ENCODE measurements around the gene ST3GAL2.
"Not testable (repeated sequence)": the region's sequence is repeated elsewhere in the genome, so short reads cannot be mapped to it uniquely, and the experiment has no call there.

ST3GAL2 gene

DNA sequence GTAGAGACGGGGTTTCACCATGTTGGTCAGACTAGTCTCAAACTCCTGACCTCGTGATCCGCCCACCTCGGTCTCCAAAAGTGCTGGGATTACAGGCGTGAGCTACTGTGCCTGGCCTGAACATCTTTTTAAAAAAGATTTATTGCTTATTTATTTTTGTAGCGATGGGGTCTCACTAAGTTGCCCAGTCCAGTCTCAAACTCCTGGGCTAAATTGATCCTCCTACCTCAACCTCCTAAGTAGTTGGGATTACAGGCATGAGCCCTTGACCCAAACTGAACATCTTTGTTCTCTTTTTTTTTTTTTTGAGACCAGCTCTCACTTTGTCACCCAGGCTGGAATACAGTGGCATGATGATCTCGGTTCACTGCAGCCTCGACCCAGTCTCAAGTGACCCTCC lies 64.7 kb downstream of the ST3GAL2 start:
- ChIA-PET POLR2A (no interaction called here), CTCF (no interaction called here)
- no peak for DNase-seq (ENCODE audit: extremely low spot score)
- TF ChIP-seq FOXK2 (IDR thresholded peaks at IDR 0.05), result no peak
- no peak for TF ChIP-seq LEF1 (IDR thresholded peaks at IDR 0.05; ENCODE audit: borderline replicate concordance)
- TF ChIP-seq HDGF (IDR thresholded peaks at IDR 0.05; ENCODE audit: borderline replicate concordance), result no peak
- no peak for TF ChIP-seq ARNT (IDR thresholded peaks at IDR 0.05)
- no peak for TF ChIP-seq CTBP1 (IDR thresholded peaks at IDR 0.05; ENCODE audit: borderline replicate concordance)
- no peak for TF ChIP-seq FOXA1 (IDR thresholded peaks at IDR 0.05)
- no peak for TF ChIP-seq SP1 (IDR thresholded peaks at IDR 0.05)
- TF ChIP-seq ZNF384 (IDR thresholded peaks at IDR 0.05), result no peak
- TF ChIP-seq ELF4 (IDR thresholded peaks at IDR 0.05), result no peak
- TF ChIP-seq L3MBTL2 (conservative IDR thresholded peaks at IDR 0.05), result no peak
- no peak for TF ChIP-seq SUZ12 (IDR thresholded peaks at IDR 0.05)
- TF ChIP-seq FOXM1 (IDR thresholded peaks at IDR 0.05; ENCODE audit: borderline replicate concordance), result no peak
- TF ChIP-seq NFRKB (IDR thresholded peaks at IDR 0.05), result no peak
- TF ChIP-seq TARDBP (IDR thresholded peaks at IDR 0.05), result no peak

DNA sequence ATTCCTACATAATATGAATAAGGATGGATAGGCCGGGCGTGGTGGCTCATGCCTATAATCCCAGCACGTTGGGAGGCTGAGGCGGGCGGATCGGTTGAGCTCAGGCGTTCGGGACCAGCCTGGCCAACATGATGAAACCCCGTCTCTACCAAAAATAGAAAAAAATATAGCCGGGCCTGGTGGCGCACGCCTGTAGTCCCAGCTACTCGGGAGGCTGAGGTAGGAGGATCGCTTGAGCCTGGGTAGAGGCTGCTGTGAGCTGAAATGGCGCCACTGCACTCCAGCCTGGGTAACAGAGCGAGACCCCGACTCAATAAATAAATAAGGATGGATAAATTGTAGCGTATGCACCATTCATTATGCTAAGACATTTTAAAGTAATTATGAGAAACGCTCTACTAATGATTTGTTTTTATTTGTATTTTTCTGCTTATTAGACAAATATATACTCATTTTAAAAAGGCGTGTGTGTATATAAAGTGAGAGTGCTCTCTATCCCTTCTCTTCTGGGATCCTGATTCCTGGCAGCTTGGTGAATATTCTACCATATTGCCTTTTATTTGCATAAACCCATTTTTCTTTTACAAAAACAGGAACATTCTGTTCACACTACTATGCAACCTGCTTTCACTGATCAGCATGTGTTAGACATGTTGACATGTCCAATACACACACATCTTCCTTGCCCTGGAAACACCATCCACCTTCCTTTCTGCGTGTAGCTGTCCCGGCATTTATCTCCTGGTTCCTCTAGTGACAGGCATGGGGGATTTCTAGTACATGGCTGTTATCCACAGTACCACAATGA lies 65.8 kb downstream of the ST3GAL2 start:
- POLR2A ChIA-PET, result no interaction called here
- CTCF ChIA-PET, result interaction anchor here (0.7 kb wide), 1 partner anchor 14 kb away, joined by 3 read pairs; no protein-coding TSS in a partner anchor
- no peak for TF ChIP-seq ZNF384 (IDR thresholded peaks at IDR 0.05)
- DNase-seq (ENCODE audit: extremely low spot score), result no peak

DNA sequence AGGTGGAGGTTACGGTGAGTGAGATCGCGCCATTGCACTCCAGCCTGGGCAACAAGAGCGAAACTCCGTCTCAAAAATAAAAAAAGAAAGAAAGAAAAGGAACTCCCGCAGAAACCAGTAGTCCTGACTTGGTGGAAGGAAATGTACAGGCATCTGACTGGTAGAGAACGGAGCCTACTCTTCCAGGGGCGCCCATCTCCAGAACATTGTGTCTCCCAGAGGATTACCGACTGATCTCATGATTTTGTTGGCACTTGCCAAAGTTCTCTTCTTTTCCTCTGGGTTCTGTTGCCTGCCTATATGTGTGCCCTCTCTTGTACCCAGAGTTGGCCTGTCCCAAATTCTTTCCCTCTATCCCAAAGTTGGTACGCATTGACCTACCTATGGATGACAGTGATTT lies 68.0 kb downstream of the ST3GAL2 start:
- POLR2A ChIA-PET, result no interaction called here
- CTCF ChIA-PET, result no interaction called here
- no peak for DNase-seq (ENCODE audit: extremely low spot score)
- TF ChIP-seq SUZ12 (IDR thresholded peaks at IDR 0.05) (no peak), FOXM1 (IDR thresholded peaks at IDR 0.05; ENCODE audit: borderline replicate concordance) (no peak), ARNT (IDR thresholded peaks at IDR 0.05) (no peak), NFRKB (IDR thresholded peaks at IDR 0.05) (no peak), L3MBTL2 (conservative IDR thresholded peaks at IDR 0.05) (no peak), FOXK2 (IDR thresholded peaks at IDR 0.05) (no peak), TARDBP (IDR thresholded peaks at IDR 0.05) (no peak), ELF4 (IDR thresholded peaks at IDR 0.05) (no peak), CTBP1 (IDR thresholded peaks at IDR 0.05; ENCODE audit: borderline replicate concordance) (no peak), HDGF (IDR thresholded peaks at IDR 0.05; ENCODE audit: borderline replicate concordance) (no peak), FOXA1 (IDR thresholded peaks at IDR 0.05) (no peak), LEF1 (IDR thresholded peaks at IDR 0.05; ENCODE audit: borderline replicate concordance) (no peak), ZNF384 (IDR thresholded peaks at IDR 0.05) (no peak), BHLHE40 (IDR thresholded peaks at IDR 0.05; ENCODE audit: borderline replicate concordance) (no peak)
- TF ChIP-seq, protein P1, sequence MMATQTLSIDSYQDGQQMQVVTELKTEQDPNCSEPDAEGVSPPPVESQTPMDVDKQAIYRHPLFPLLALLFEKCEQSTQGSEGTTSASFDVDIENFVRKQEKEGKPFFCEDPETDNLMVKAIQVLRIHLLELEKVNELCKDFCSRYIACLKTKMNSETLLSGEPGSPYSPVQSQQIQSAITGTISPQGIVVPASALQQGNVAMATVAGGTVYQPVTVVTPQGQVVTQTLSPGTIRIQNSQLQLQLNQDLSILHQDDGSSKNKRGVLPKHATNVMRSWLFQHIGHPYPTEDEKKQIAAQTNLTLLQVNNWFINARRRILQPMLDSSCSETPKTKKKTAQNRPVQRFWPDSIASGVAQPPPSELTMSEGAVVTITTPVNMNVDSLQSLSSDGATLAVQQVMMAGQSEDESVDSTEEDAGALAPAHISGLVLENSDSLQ (IDR thresholded peaks at IDR 0.05), result no peak

DNA sequence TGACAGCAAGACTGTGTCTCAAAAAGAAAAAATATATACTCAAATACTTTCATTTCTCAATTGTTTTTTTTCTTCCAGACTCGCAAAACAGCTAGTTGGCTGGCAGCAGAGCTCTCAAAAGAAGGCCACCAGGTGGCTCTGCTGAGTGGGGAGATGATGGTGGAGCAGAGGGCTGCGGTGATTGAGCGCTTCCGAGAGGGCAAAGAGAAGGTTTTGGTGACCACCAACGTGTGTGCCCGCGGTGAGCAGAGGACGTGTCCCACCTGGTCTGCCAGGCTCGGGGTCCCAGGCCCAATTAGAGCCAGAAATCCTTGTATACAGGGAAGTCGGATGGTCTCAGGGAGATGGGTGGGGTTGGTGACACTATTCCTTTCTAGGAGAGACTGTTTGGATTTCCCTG lies 68.8 kb downstream of the ST3GAL2 start:
- CTCF ChIA-PET, result interaction anchor here (0.6 kb wide), 1 partner anchor 125 kb away, joined by 6 read pairs; no protein-coding TSS in a partner anchor
- POLR2A ChIA-PET; DNase-seq (ENCODE audit: extremely low spot score): not testable (repeated sequence)

DNA sequence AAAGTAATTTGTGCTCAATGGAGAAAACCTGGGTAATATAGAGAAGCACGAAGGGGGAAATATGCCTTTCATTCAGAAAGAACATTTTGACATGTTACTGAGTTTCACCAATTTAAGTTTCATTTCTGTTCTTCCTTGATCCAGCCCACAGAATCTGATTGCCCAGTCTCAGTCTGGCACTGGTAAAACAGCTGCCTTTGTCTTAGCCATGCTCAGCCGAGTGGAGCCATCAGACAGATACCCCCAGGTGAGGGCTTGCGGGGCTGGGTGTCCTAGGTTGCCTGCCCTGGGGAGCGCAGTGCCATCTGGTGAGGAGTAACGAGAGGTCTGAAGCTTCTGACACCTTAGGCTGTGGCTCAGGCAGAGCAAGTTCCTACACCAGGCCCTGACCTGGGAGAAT lies 74.5 kb downstream of the ST3GAL2 start:
- ChIA-PET POLR2A (interaction anchor here (1.1 kb wide), 1 partner anchor 17 kb away, joined by 4 read pairs; the partner anchor contains the start of gene DDX19A), CTCF (no interaction called here)
- no peak for DNase-seq (ENCODE audit: extremely low spot score)
- TF ChIP-seq BHLHE40 (IDR thresholded peaks at IDR 0.05; ENCODE audit: borderline replicate concordance), result no peak
- TF ChIP-seq ELF4 (IDR thresholded peaks at IDR 0.05), result no peak
- no peak for TF ChIP-seq HDGF (IDR thresholded peaks at IDR 0.05; ENCODE audit: borderline replicate concordance)
- no peak for TF ChIP-seq TARDBP (IDR thresholded peaks at IDR 0.05)
- TF ChIP-seq FOXM1 (IDR thresholded peaks at IDR 0.05; ENCODE audit: borderline replicate concordance), result no peak
- TF ChIP-seq FOXK2 (IDR thresholded peaks at IDR 0.05), result no peak
- no peak for TF ChIP-seq L3MBTL2 (conservative IDR thresholded peaks at IDR 0.05)
- no peak for TF ChIP-seq LEF1 (IDR thresholded peaks at IDR 0.05; ENCODE audit: borderline replicate concordance)
- no peak for TF ChIP-seq ZNF384 (IDR thresholded peaks at IDR 0.05)
- TF ChIP-seq SUZ12 (IDR thresholded peaks at IDR 0.05), result no peak
- TF ChIP-seq NFRKB (IDR thresholded peaks at IDR 0.05), result no peak
- TF ChIP-seq CTBP1 (IDR thresholded peaks at IDR 0.05; ENCODE audit: borderline replicate concordance), result no peak
- no peak for TF ChIP-seq SP1 (IDR thresholded peaks at IDR 0.05)
- no peak for TF ChIP-seq ARNT (IDR thresholded peaks at IDR 0.05)

DNA sequence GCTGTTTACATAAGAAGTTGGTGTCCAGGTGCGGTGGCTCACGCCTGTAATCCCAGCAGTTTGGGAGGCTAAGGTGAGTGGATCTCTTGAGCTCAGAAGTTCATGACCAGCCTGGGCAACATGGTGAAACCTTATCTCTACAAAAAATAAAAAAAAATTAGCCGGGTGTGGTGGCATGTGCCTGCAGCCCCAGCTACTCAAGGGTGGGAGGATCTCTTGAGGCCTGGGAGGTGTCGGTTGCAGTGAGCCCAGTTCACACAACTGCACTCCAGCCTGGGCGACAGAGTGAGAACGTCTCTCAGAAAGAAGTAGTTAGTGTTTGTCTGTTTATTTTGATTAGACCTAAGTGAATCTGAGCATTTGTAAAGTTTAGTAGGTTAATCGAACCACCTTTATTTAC lies 79.3 kb downstream of the ST3GAL2 start:
- no peak for DNase-seq (ENCODE audit: extremely low spot score)
- TF ChIP-seq ZNF384 (IDR thresholded peaks at IDR 0.05), result no peak
- TF ChIP-seq ARNT (IDR thresholded peaks at IDR 0.05), result no peak
- no peak for TF ChIP-seq BHLHE40 (IDR thresholded peaks at IDR 0.05; ENCODE audit: borderline replicate concordance)
- no peak for TF ChIP-seq SUZ12 (IDR thresholded peaks at IDR 0.05)
- no peak for TF ChIP-seq NFRKB (IDR thresholded peaks at IDR 0.05)
- no peak for TF ChIP-seq SP1 (IDR thresholded peaks at IDR 0.05)
- no peak for TF ChIP-seq LEF1 (IDR thresholded peaks at IDR 0.05; ENCODE audit: borderline replicate concordance)
- no peak for TF ChIP-seq HDGF (IDR thresholded peaks at IDR 0.05; ENCODE audit: borderline replicate concordance)
- TF ChIP-seq FOXK2 (IDR thresholded peaks at IDR 0.05), result no peak
- TF ChIP-seq CTBP1 (IDR thresholded peaks at IDR 0.05; ENCODE audit: borderline replicate concordance), result no peak
- TF ChIP-seq L3MBTL2 (conservative IDR thresholded peaks at IDR 0.05), result no peak
- TF ChIP-seq FOXA1 (IDR thresholded peaks at IDR 0.05), result no peak
- TF ChIP-seq, protein P1 (IDR thresholded peaks at IDR 0.05), result no peak
- no peak for TF ChIP-seq TARDBP (IDR thresholded peaks at IDR 0.05)
- TF ChIP-seq ELF4 (IDR thresholded peaks at IDR 0.05), result no peak
- no peak for TF ChIP-seq FOXM1 (IDR thresholded peaks at IDR 0.05; ENCODE audit: borderline replicate concordance)
- CTCF ChIA-PET, result interaction anchor here (0.6 kb wide), 1 partner anchor 13 kb away, joined by 3 read pairs; no protein-coding TSS in a partner anchor
- POLR2A ChIA-PET, result interaction anchor here (1.7 kb wide), 1 partner anchor 13 kb away, joined by 5 read pairs; the partner anchor contains the start of gene DDX19A
